A549 (cell line): ENCODE measurements around the gene RBPJ.

ENCODE experiments used
- BHLHE40 ChIP-seq: IDR thresholded peaks from 2 replicates; pipeline ENCODE4 v1.6.1; 2012; ENCODE audit warnings: low read depth, low read length, inconsistent platforms
- CHD2 ChIP-seq: fragments of 150-350 bp; IDR thresholded peaks from 2 replicates; pipeline ENCODE4 v1.6.1; 2014; ENCODE audit warnings: low read length; ENCODE audit not compliant: partially characterized antibody
- EP300 ChIP-seq, 2 experiments: fragments of >200 bp; sonication (Bioruptor Twin); formaldehyde crosslinking; IDR thresholded peaks; 2 replicates in 1 of 2; 3 replicates in 1 of 2; pipeline ENCODE4 v1.6.1; 2016 to 2017
- HDAC2 ChIP-seq: fragments of 200-600 bp; sonication (generic); IDR thresholded peaks from 2 replicates; pipeline ENCODE4 v1.6.1; 2016
- NR3C1 ChIP-seq: fragments of >200 bp; sonication (Bioruptor Twin); formaldehyde crosslinking; IDR thresholded peaks from 3 replicates; pipeline ENCODE4 v1.6.1; 2017
- POLR2A ChIP-seq: IDR thresholded peaks from 2 replicates; pipeline ENCODE4 v1.6.1; 2012; ENCODE audit warnings: mild to moderate bottlenecking, low read length
- RARB ChIP-seq: fragments of 250-450 bp; sonication (Bioruptor Pico); IDR thresholded peaks from 2 replicates; pipeline ENCODE4 v1.8.0; 2021; ENCODE audit warnings: mild to moderate bottlenecking, moderate library complexity
- RFX5 ChIP-seq: fragments of 450-650 bp; IDR thresholded peaks from 2 replicates; pipeline ENCODE4 v1.7.1; 2014; ENCODE audit warnings: antibody characterized with exemption, mild to moderate bottlenecking, moderate library complexity
- ZFP36 ChIP-seq: fragments of 450-650 bp; IDR thresholded peaks from 2 replicates; pipeline ENCODE4 v1.6.1; 2014; ENCODE audit warnings: borderline replicate concordance; ENCODE audit not compliant: partially characterized antibody
- ZNF302 ChIP-seq: fragments of 250-450 bp; sonication (Bioruptor Pico); IDR thresholded peaks from 2 replicates; pipeline ENCODE4 v1.9.0; 2021; ENCODE audit warnings: inconsistent platforms, mild to moderate bottlenecking, moderate library complexity
- TF ChIP-seq, protein P1 (sequence below): IDR thresholded peaks from 2 replicates; pipeline ENCODE4 v1.6.1; 2012
- TF ChIP-seq, protein P2 (sequence below): fragments of >200 bp; sonication (Bioruptor Twin); formaldehyde crosslinking; IDR thresholded peaks from 3 replicates; pipeline ENCODE4 v1.5.1; 2016
- TF ChIP-seq, protein P3 (sequence below): IDR thresholded peaks from 2 replicates; pipeline ENCODE4 v1.6.1; 2012
- TF ChIP-seq, protein P4 (sequence below): fragments of 250-450 bp; sonication (Bioruptor Pico); IDR thresholded peaks from 2 replicates; pipeline ENCODE4 v1.5.0; 2020; ENCODE audit warnings: low read depth, mild to moderate bottlenecking, moderate library complexity

DNA sequence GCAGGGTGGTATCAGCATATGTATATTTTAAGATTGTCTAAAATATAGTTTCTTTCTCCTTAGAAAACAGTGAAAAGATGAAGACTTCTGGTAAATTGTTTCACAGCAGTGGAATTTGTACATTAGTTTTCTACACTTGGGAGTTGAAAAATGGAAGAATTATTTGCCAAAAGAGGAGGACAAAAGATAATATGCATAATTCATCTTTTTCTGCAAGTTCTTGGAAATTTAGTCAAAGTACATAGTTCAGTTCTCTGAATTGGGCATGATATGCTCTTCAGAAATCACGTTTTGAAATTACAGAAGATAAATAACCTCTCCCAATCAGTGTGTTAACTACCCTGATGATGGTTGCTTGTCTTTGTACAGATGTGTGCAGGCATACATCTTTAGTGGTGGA is 47.0 kb downstream of the RBPJ start:
- TF ChIP-seq, protein P1, sequence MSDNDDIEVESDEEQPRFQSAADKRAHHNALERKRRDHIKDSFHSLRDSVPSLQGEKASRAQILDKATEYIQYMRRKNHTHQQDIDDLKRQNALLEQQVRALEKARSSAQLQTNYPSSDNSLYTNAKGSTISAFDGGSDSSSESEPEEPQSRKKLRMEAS: no peak
- TF ChIP-seq, protein P2, sequence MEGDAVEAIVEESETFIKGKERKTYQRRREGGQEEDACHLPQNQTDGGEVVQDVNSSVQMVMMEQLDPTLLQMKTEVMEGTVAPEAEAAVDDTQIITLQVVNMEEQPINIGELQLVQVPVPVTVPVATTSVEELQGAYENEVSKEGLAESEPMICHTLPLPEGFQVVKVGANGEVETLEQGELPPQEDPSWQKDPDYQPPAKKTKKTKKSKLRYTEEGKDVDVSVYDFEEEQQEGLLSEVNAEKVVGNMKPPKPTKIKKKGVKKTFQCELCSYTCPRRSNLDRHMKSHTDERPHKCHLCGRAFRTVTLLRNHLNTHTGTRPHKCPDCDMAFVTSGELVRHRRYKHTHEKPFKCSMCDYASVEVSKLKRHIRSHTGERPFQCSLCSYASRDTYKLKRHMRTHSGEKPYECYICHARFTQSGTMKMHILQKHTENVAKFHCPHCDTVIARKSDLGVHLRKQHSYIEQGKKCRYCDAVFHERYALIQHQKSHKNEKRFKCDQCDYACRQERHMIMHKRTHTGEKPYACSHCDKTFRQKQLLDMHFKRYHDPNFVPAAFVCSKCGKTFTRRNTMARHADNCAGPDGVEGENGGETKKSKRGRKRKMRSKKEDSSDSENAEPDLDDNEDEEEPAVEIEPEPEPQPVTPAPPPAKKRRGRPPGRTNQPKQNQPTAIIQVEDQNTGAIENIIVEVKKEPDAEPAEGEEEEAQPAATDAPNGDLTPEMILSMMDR: no peak
- TF ChIP-seq HDAC2 (no peak), CHD2 (no peak), POLR2A (no peak), ZFP36 (no peak), EP300 (IDR thresholded peaks at IDR 0.05) (no peak), RFX5 (no peak), BHLHE40 (no peak), NR3C1 (no peak), RARB (no peak), ZNF302 (CRISPR knock-in tag) (no peak)
- TF ChIP-seq, protein P3, sequence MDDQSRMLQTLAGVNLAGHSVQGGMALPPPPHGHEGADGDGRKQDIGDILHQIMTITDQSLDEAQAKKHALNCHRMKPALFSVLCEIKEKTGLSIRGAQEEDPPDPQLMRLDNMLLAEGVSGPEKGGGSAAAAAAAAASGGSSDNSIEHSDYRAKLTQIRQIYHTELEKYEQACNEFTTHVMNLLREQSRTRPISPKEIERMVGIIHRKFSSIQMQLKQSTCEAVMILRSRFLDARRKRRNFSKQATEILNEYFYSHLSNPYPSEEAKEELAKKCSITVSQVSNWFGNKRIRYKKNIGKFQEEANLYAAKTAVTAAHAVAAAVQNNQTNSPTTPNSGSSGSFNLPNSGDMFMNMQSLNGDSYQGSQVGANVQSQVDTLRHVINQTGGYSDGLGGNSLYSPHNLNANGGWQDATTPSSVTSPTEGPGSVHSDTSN: no peak
- TF ChIP-seq, protein P4, sequence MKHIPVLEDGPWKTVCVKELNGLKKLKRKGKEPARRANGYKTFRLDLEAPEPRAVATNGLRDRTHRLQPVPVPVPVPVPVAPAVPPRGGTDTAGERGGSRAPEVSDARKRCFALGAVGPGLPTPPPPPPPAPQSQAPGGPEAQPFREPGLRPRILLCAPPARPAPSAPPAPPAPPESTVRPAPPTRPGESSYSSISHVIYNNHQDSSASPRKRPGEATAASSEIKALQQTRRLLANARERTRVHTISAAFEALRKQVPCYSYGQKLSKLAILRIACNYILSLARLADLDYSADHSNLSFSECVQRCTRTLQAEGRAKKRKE: no peak
